Lower lobe of right lung (tissue), 2 donors: Measurements from ENCODE around the gene RASAL2. TPM values are rescaled to one million over a fixed set of nuclear protein-coding genes. Genes with fewer than 3 reads are reported as not detected.

Experiments used
- ATAC-seq, 2 donors: fragments of 200-7000 bp; cut with Tn5 transposase; one replicate each; pipeline ENCODE4 v1.9.1; 2020 to 2022; ENCODE audit warnings: mild to moderate bottlenecking in 2 of 2, moderate library complexity in 2 of 2
- DNase-seq: peaks from one replicate; pipeline ENCODE4 v3.0.0-alpha.2; 2020
- H3K27ac ChIP-seq: fragments of 200-600 bp; one replicate; pipeline ENCODE4 v1.8.0; 2022
- H3K27me3 ChIP-seq: fragments of 200-600 bp; one replicate; pipeline ENCODE4 v1.8.0; 2022; ENCODE audit warnings: low read depth
- H3K36me3 ChIP-seq: fragments of 200-600 bp; one replicate; pipeline ENCODE4 v1.8.0; 2022; ENCODE audit warnings: mild to moderate bottlenecking
- H3K4me1 ChIP-seq: fragments of 200-600 bp; one replicate; pipeline ENCODE4 v1.8.0; 2022
- H3K4me3 ChIP-seq: fragments of 200-600 bp; one replicate; pipeline ENCODE4 v1.8.0; 2022; ENCODE audit warnings: mild to moderate bottlenecking
- H3K9me3 ChIP-seq: fragments of 200-600 bp; one replicate; pipeline ENCODE4 v1.8.0; 2022
- intact Hi-C: fragments of 100-400 bp; cut with DNase I; formaldehyde crosslinking; loops from one replicate; pipeline ENCODE4 v1.11.0; 2022
- total RNA-seq: library from RNA; stranded (reverse); fragmentation: NEBNext Ultra II Directional; extraction: Animal tissue kit (Norgen Biotek cat#: 25700); gene quantifications from one replicate; pipeline ENCODE4 v1.2.1, GENCODE V29; 2021
- TF ChIP-seq, protein P1 (sequence below): fragments of 200-600 bp; IDR thresholded peaks from one replicate; pipeline ENCODE4 v1.8.0; 2022; ENCODE audit warnings: antibody characterized with exemption, mild to moderate bottlenecking
- donor health status: DM: no; HTN: yes; CAD: no; lungs with severe emphysema.

The RASAL2 gene
- total RNA-seq, 1 donor from 2014 or later, result 48.3 TPM

DNA sequence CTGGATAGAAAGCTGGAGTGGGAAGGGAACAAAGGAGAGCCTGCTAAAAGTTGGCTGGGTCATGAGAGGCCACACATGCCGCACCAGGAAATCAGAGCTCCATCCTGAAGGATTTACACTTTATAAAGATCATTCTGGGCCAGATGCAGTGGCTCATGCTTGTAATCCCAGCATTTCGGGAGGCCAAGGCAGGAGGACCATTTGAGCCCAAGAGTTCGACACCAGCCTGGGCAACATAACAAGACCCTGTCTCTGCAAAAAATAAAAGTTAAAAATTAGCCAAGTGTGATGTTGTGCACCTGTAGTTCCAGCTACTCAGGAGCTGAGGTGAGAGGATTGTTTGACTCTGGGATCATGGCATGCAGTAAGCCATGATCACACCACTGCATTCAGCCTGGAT, 28.7 kb upstream of the RASAL2 start:
- TF ChIP-seq, protein P1, sequence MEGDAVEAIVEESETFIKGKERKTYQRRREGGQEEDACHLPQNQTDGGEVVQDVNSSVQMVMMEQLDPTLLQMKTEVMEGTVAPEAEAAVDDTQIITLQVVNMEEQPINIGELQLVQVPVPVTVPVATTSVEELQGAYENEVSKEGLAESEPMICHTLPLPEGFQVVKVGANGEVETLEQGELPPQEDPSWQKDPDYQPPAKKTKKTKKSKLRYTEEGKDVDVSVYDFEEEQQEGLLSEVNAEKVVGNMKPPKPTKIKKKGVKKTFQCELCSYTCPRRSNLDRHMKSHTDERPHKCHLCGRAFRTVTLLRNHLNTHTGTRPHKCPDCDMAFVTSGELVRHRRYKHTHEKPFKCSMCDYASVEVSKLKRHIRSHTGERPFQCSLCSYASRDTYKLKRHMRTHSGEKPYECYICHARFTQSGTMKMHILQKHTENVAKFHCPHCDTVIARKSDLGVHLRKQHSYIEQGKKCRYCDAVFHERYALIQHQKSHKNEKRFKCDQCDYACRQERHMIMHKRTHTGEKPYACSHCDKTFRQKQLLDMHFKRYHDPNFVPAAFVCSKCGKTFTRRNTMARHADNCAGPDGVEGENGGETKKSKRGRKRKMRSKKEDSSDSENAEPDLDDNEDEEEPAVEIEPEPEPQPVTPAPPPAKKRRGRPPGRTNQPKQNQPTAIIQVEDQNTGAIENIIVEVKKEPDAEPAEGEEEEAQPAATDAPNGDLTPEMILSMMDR, result no peak
- no peak for DNase-seq
- Histone ChIP-seq H3K27me3 (no peaks in the 10 kb centered on the region), H3K36me3 (no peaks in the 10 kb centered on the region), H3K4me1 (peaks cover 14% of the 10 kb centered on the region), H3K4me3 (no peak overlapping the region), H3K27ac (no peak overlapping the region), H3K9me3 (no peaks in the 10 kb centered on the region)
- intact Hi-C loops, result no loop called here
- no peak for ATAC-seq

DNA sequence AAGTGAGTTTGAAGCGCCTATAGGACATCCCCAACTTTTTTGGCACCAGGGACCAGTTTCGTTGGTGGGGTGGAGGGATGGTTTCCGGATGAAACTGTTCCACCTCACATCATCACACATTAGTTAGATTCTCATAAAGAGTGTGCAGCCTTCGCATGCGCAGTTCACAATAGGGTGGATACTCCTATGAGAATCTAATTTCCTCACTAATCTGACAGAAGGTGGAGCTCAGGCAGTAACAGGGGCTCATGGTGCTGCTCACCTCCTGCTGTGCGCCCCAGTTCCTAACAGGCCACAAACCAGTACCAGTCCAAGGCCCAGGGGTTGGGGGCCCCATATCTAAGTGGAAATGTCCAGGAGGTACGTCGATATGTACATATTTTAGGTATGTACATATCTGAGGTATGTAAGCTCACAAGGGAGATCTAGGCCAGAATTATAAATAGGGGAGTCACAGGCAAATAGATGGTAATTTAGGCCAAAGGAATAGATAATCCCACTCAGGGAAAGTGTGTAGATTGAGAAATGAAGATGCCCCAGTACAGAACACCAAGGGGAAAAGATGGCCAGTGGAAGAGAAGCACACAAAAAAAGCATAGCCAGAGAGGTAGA, 27.5 kb upstream of the RASAL2 start:
- no peak for DNase-seq
- Histone ChIP-seq H3K9me3 (no peaks in the 10 kb centered on the region), H3K27ac (peak overlapping the region; percentile 34)

DNA sequence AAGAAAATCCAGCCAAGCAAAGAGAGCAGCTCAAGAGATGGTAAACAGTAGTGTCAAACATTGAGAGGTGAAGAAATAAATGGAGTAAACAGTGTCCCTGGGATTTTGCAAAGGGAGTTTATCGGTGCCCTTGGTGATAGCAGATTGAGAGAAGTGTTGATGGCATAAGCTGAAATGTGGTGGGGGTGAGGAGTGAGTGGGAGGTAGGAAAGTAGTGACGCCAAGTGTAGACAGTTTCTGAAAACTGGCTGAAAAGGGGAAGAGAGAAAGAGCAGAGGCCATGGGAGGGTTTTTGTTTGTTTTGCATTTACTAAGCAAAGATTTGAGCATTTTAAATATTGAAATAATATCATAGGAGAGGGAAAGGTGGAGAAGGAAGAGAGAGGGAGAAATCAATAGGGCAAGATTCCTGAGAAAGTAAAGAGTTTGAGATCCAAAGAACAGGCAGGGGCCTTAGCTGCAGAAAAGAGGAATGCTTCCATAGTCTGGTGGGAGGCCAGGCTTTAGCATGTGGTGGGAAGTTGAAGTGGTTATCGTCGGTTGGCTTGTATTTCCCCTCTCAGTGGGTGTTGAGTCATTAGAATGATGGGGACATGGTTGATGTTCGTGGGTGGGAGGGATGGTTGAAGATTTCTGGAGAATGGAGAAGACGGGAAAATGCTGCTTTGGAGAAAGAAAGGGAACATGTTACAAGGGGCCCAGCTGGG, 26.8 kb upstream of the RASAL2 start:
- H3K27ac ChIP-seq, result peak overlapping the region; percentile 34
- no peaks in the 10 kb centered on the region for H3K27me3 ChIP-seq
- H3K9me3 ChIP-seq, result no peaks in the 10 kb centered on the region
- no peak overlapping the region for H3K4me3 ChIP-seq
- TF ChIP-seq, protein P1, result no peak
- intact Hi-C loops, result no loop called here
- ATAC-seq (peak; percentile 81 to 83), DNase-seq (no peak)
- no peaks in the 10 kb centered on the region for H3K36me3 ChIP-seq
- no peaks in the 10 kb centered on the region for H3K4me1 ChIP-seq

More for the DNA sequence above, 27.5 kb upstream of the RASAL2 start:
- intact Hi-C loops, result no loop called here
- no peak overlapping the region for H3K4me3 ChIP-seq
- TF ChIP-seq, protein P1, result no peak
- H3K36me3 ChIP-seq, result no peaks in the 10 kb centered on the region
- no peak for ATAC-seq
- H3K27me3 ChIP-seq, result no peaks in the 10 kb centered on the region
- H3K4me1 ChIP-seq, result peaks cover 3% of the 10 kb centered on the region

DNA sequence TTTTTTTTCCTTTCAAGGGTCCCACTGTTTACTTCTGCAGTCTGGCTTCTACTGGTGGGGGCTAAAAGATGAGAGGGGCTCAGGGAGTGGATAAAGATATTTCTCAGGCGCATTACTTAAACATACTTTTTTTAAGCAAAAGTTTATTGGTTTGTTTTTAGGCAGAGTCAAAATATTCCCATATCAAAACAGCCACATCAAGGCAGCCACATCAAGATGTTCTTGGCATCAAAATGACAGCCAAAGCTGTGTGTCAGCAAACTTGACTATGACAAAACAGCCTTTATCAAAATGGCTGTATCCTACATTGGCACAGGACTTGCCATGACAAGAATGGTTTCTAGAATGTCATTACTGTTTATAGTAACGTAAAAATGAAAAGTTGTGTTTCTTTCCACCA, 22.1 kb upstream of the RASAL2 start:
- no peak overlapping the region for H3K4me3 ChIP-seq
- TF ChIP-seq, protein P1, result no peak
- no peaks in the 10 kb centered on the region for H3K36me3 ChIP-seq
- H3K9me3 ChIP-seq, result no peaks in the 10 kb centered on the region
- no peak for ATAC-seq
- intact Hi-C loops, result no loop called here
- no peaks in the 10 kb centered on the region for H3K27me3 ChIP-seq
- DNase-seq, result no peak
- H3K27ac ChIP-seq, result no peak overlapping the region
- H3K4me1 ChIP-seq, result no peaks in the 10 kb centered on the region

DNA sequence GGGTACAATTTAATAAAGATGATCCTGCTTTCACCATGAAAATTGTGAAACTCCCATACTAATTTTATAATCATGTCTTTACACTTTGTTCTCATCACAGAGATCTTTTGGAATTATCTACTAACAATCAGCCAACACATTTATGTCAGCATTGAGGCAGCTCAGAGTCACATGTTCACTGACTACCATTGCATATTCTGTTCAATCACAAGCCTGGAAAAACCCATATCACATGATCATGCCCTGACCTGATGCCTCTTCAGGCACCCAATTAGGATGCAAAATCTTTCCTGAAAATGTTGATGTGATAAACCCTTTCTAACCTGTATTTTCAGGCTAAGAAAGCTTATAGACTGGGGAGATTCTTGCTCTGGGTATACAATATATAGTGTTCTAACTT, 21.6 kb upstream of the RASAL2 start:
- Histone ChIP-seq H3K4me3 (no peak overlapping the region), H3K36me3 (no peaks in the 10 kb centered on the region), H3K9me3 (no peaks in the 10 kb centered on the region), H3K4me1 (no peaks in the 10 kb centered on the region), H3K27ac (no peak overlapping the region), H3K27me3 (no peaks in the 10 kb centered on the region)
- ATAC-seq, result no peak
- intact Hi-C loops, result no loop called here
- TF ChIP-seq, protein P1, result no peak
- no peak for DNase-seq
